ENCODE results near the gene DNER.

GRCh38 chr2:229405796-229406195 lies 308.6 kb downstream of the DNER start:
- no peak for TF ChIP-seq CTCF (conservative IDR thresholded peaks at IDR 0.05; ENCODE audit: low read depth in 2 of 2)
- TF ChIP-seq EZH2 (IDR thresholded peaks at IDR 0.05; ENCODE audit: low read depth, unreplicated experiment), result no peak
- TF ChIP-seq POLR2AphosphoS5 (IDR thresholded peaks at IDR 0.05; ENCODE audit: low read depth), result no peak

All from GM23338 (cell line).